GM23248 (cell line): Measurements from ENCODE around the gene EIF4G3.

Source experiments
- EZH2 ChIP-seq: fragments of 200-600 bp; sonication (generic); IDR thresholded peaks from 2 replicates; pipeline ENCODE4 v1.6.1; 2018; ENCODE audit warnings: antibody characterized with exemption, mild to moderate bottlenecking; ENCODE audit not compliant: insufficient read depth, poor library complexity, severe bottlenecking
- EZH2phosphoT487 ChIP-seq: fragments of 200-600 bp; sonication (generic); IDR thresholded peaks from 2 replicates; pipeline ENCODE4 v1.6.1; 2018; ENCODE audit warnings: antibody characterized with exemption, moderate library complexity, mild to moderate bottlenecking, low read depth; ENCODE audit not compliant: insufficient read depth

GRCh38 chr1:21220815-21221214, 44.1 kb upstream of the EIF4G3 start:
- no peak for TF ChIP-seq EZH2
- TF ChIP-seq EZH2phosphoT487 = no peak
